Adrenal gland (tissue), 5 donors: ENCODE data around the gene DSTN.

Source experiments
- CTCF ChIP-seq, 6 experiments: fragments of 450-650 bp in 4 of 6; fragments of 200-600 bp in 2 of 6; sonication (generic) in 1 of 6; IDR thresholded peaks; 1 replicate in 5 of 6; 2 replicates in 1 of 6; pipeline versions ENCODE4 v1.5.1 to v1.8.0; 2016 to 2021; ENCODE audit warnings: antibody characterized with exemption in 6 of 6, mild to moderate bottlenecking in 2 of 6, moderate library complexity in 1 of 6
- POLR2A ChIP-seq, 2 donors: fragments of 450-650 bp; IDR thresholded peaks; one replicate each; pipeline ENCODE4 v1.6.1; 2017; ENCODE audit warnings: antibody characterized with exemption in 2 of 2, mild to moderate bottlenecking in 2 of 2, moderate library complexity in 1 of 2
- donor health status: DM: no; HTN: no; CAD: no.

DNA sequence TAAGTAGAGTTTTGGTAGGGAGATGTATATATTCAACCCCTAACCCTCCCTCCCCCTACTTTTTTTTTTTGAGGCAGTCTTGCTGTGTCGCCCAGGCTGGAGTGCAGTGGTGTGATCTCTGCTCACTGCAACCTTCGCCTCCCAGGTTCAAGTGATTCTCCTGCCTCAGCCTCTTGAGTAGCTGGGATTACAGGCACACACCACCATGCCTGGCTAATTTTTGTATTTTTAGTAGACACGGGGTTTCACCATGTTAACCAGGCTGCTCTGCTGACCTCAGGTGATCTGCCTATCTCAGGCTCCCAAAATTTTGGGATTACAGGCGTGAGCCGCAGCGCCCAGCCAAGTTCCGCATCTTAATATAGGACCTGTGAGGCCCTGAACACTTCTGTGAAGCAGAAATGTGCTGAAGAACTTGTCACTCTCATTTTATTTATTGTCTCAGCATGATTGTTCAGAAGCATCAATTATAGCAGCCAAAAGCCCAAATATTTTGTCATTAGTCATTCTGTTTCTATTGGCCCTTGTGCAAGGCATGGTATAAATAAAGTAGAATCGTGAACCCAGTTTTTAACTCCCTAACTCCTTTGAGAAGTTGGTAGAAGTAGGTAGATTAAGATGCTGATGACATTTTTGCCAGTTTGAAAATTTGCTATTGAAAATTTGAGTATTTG lies 19.4 kb downstream of the DSTN start:
- TF ChIP-seq CTCF (IDR thresholded peaks at IDR 0.05) (no peak), POLR2A (IDR thresholded peaks at IDR 0.05) (no peak)
